ENCODE measurements around the gene ZNF124. TPM values are rescaled to one million over a fixed set of nuclear protein-coding genes. Genes with fewer than 3 reads are reported as not detected.
"Not testable (repeated sequence)": the region's sequence is repeated elsewhere in the genome, so short reads cannot be mapped to it uniquely, and the experiment has no call there.

Gene ZNF124
- total RNA-seq, 3 donors from 2014 or later, result 16.8 to 54.2 (median 46.5) TPM

- DNase-seq (ENCODE audit: low spot score in 2 of 2), result no peak
- Histone ChIP-seq H3K4me3 (no peak overlapping the region), H3K9me3 (peaks cover 69 to 81% of the 10 kb centered on the region in 2 donors), H3K36me3 (no peaks in the 10 kb centered on the region), H3K27me3 (no peaks in the 10 kb centered on the region), H3K27ac (no peak overlapping the region), H3K4me1 (no peaks in the 10 kb centered on the region)
- TF ChIP-seq POLR2AphosphoS5 (IDR thresholded peaks at IDR 0.05), result no peak
- TF ChIP-seq CTCF (IDR thresholded peaks at IDR 0.05), result no peak
- no peak for TF ChIP-seq POLR2A (IDR thresholded peaks at IDR 0.05)
- intact Hi-C loops (cut with DNase I; ENCODE audit: low total_unique reads), result no loop called here
These were observed 24.0 kb downstream of the ZNF124 start for GRCh38 chr1:247147781-247148180.

- H3K4me1 ChIP-seq; H3K36me3 ChIP-seq; H3K27ac ChIP-seq; H3K27me3 ChIP-seq; H3K4me3 ChIP-seq; intact Hi-C loops (cut with DNase I; ENCODE audit: low total_unique reads); DNase-seq (ENCODE audit: low spot score in 2 of 2): not testable (repeated sequence)
- peaks cover 71 to 81% of the 10 kb centered on the region in 2 donors for H3K9me3 ChIP-seq
These were observed 24.7 kb downstream of the ZNF124 start for GRCh38 chr1:247147120-247147519.

GRCh38 chr1:247146671-247147070 is 25.1 kb downstream of the ZNF124 start:
- TF ChIP-seq POLR2AphosphoS5 (IDR thresholded peaks at IDR 0.05), result no peak
- peaks cover 75 to 81% of the 10 kb centered on the region in 2 donors for H3K9me3 ChIP-seq
- H3K27me3 ChIP-seq, result no peaks in the 10 kb centered on the region

GRCh38 chr1:247145279-247145678 is 26.5 kb downstream of the ZNF124 start:
- Histone ChIP-seq H3K27ac (no peak overlapping the region), H3K36me3 (no peaks in the 10 kb centered on the region)

More at GRCh38 chr1:247146671-247147070, 25.1 kb downstream of the ZNF124 start:
- intact Hi-C loops (cut with DNase I; ENCODE audit: low total_unique reads), result no loop called here
- DNase-seq (ENCODE audit: low spot score in 2 of 2), result no peak
- Histone ChIP-seq H3K27ac (no peak overlapping the region), H3K36me3 (no peaks in the 10 kb centered on the region), H3K4me1 (no peaks in the 10 kb centered on the region), H3K4me3 (no peak overlapping the region)

GRCh38 chr1:247139557-247139956 is 32.3 kb downstream of the ZNF124 start:
- H3K4me3 ChIP-seq; intact Hi-C loops (cut with DNase I; ENCODE audit: low total_unique reads); H3K36me3 ChIP-seq; DNase-seq (ENCODE audit: low spot score in 2 of 2); H3K27ac ChIP-seq; H3K4me1 ChIP-seq; H3K27me3 ChIP-seq: not testable (repeated sequence)
- peaks cover 83 to 93% of the 10 kb centered on the region in 2 donors for H3K9me3 ChIP-seq

More at GRCh38 chr1:247145279-247145678, 26.5 kb downstream of the ZNF124 start:
- peaks cover 80 to 83% of the 10 kb centered on the region in 2 donors for H3K9me3 ChIP-seq
- no peak for TF ChIP-seq POLR2A (IDR thresholded peaks at IDR 0.05)
- no peak for TF ChIP-seq POLR2AphosphoS5 (IDR thresholded peaks at IDR 0.05)
- no peak for TF ChIP-seq CTCF (IDR thresholded peaks at IDR 0.05)
- no peak overlapping the region for H3K4me3 ChIP-seq
- no peak for DNase-seq (ENCODE audit: low spot score in 2 of 2)
- intact Hi-C loops (cut with DNase I; ENCODE audit: low total_unique reads), result no loop called here
- H3K27me3 ChIP-seq, result no peaks in the 10 kb centered on the region
- H3K4me1 ChIP-seq, result no peaks in the 10 kb centered on the region

GRCh38 chr1:247131236-247131635 is 40.6 kb downstream of the ZNF124 start:
- peaks cover 47 to 56% of the 10 kb centered on the region in 2 donors for H3K9me3 ChIP-seq
- intact Hi-C loops (cut with DNase I; ENCODE audit: low total_unique reads), result no loop called here
- H3K27me3 ChIP-seq, result no peaks in the 10 kb centered on the region
- H3K36me3 ChIP-seq, result no peaks in the 10 kb centered on the region
- H3K27ac ChIP-seq, result no peak overlapping the region
- no peak overlapping the region for H3K4me3 ChIP-seq
- TF ChIP-seq POLR2A (IDR thresholded peaks at IDR 0.05) (no peak), CTCF (IDR thresholded peaks at IDR 0.05) (no peak), POLR2AphosphoS5 (IDR thresholded peaks at IDR 0.05) (no peak)
- no peaks in the 10 kb centered on the region for H3K4me1 ChIP-seq
- DNase-seq (ENCODE audit: low spot score in 2 of 2), result no peak

GRCh38 chr1:247127519-247128282 is 44.1 kb downstream of the ZNF124 start:
- DNase-seq (ENCODE audit: low spot score in 2 of 2); H3K4me1 ChIP-seq; H3K36me3 ChIP-seq; H3K27me3 ChIP-seq; H3K27ac ChIP-seq; intact Hi-C loops (cut with DNase I; ENCODE audit: low total_unique reads): not testable (repeated sequence)
- peak overlapping the region in 1 of 3 donors; percentile 43 for H3K4me3 ChIP-seq
- peaks cover 20 to 24% of the 10 kb centered on the region in 2 donors for H3K9me3 ChIP-seq

GRCh38 chr1:247126601-247127000 is 45.2 kb downstream of the ZNF124 start:
- H3K4me3 ChIP-seq; H3K4me1 ChIP-seq; H3K27ac ChIP-seq; DNase-seq (ENCODE audit: low spot score in 2 of 2); H3K27me3 ChIP-seq; intact Hi-C loops (cut with DNase I; ENCODE audit: low total_unique reads); H3K36me3 ChIP-seq: not testable (repeated sequence)
- peaks cover 9 to 13% of the 10 kb centered on the region in 2 donors for H3K9me3 ChIP-seq

- H3K9me3 ChIP-seq; H3K4me3 ChIP-seq; DNase-seq (ENCODE audit: low spot score in 2 of 2); H3K27ac ChIP-seq; intact Hi-C loops (cut with DNase I; ENCODE audit: low total_unique reads); H3K27me3 ChIP-seq; H3K4me1 ChIP-seq; H3K36me3 ChIP-seq: not testable (repeated sequence)
These were observed 45.7 kb downstream of the ZNF124 start for GRCh38 chr1:247126166-247126565.
